ENCODE data around the gene POU5F1.

- TF ChIP-seq POLR2A (IDR thresholded peaks at IDR 0.05; ENCODE audit: extremely low read depth, insufficient read length), result no peak
- no peak for TF ChIP-seq CTCF (IDR thresholded peaks at IDR 0.05; ENCODE audit: low read depth, low read length)
- no peak for TF ChIP-seq MYC (IDR thresholded peaks at IDR 0.05; ENCODE audit: low read depth, low read length)
These were observed 44.7 kb downstream of the POU5F1 start for GRCh38 chr6:31125586-31126363.

Data from NB4 (cell line).